ENCODE data around the gene MORN5.

The MORN5 gene

DNA sequence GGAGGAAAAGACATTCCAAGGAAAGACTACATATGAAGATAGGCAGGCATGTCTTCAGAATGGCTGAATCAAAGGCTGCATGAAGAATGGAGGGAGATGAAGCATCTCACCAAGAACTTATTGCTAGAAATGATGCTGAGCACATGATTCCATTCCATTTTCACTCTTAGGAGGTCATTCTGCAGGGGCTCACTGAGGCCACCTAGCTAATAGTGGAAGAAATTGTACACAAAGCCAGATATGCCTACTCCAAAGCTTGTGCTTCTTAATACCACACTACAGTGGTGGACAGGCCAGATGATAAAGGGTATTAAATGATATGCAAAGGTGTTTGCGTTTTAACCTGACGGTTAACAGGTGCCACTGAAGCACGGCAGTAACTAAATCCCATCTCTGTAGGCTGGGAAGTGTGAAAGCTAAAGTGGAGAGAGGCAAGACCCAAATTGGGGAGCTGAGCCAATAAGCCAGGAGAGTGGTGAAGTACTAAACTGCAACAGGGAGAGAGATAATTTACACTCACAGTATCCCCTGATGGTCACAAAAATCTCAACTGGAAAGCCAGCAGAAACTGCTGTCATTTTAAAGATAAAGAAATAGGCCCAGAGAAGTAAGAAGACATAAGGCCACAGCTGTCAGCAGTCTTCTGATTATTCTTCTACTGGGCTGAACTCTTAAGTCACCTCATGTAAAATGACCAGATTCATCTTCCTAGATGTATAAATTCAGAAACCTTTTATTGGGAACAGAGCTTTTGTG lies 14.7 kb upstream of the MORN5 start:
- DNase-seq = no peak

DNA sequence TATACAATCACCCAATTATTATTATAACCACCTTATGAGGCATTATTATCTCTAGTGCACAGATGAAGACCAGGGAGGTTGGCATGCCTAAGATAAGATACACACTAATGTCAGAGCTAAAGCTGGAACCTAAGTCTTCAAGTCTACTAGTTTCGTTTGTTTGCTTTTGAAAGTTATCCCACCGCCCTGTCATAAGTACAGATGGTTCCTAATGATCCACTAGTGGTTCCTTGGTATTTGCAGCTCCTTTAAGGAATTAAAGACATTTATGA lies 14.2 kb upstream of the MORN5 start:
- no peak for DNase-seq

DNA sequence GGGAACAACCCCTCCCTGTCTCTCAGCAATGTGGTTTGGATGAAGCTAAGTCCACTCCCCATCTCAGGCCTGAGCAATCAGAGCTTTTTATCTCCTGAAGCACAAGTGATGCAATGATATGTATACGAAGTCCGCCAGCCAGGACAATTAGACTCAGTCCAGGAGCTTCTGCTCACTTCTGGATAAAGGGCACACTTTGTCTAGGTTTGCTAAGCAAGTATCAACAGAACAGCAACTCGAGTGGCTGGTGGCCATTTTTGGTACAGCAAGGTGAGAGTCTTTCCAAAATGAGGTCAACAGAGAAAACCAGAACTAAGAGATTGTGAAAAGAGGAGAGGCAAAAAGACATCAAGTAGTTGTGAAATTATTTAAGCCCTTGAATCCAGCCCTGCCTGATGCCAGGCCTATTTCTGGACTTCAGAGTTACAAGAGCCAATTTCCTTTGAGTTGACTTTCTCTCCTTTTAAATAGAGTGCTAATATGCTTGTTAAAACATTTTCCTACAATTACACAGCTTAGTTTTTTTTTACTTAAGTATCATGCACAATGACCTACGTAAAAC lies 8.4 kb upstream of the MORN5 start:
- DNase-seq = no peak

DNA sequence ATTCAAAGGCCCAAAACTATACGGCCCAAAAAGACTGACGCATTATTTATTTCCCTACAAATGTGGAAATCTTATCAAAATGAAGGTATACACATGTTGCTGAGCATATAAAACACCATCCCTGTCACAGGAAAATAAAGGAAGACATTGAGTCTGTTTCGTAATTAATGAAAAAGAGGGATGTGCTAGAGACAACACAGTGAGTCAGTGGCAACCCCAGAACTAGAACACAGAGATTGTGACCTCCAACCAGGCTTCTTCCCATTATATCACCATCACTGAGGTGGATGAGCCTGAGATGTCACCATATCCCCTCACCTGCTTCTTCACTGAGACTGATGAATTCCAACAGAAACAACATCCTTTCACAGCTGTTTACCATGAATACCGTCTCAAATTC lies 3.9 kb upstream of the MORN5 start:
- no peak for DNase-seq

DNA sequence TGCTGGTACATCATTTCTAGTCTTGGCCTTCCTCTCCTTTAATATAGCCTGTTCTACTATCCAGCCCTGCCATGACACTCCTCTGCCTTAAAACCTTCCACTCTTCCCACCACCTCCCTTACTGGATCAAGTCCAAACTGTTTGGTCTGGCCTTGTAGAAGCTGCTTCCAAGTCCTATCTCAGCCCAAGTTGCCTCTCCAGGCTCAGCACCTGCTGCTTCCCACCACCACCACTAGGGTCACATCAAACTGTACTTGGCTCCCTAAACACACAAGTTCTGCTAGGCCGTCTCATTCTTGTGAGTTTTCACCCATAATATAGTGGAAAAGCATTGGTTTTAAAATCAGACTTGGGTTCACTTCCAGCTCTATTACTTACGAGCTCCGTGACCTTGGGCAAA lies 1.5 kb upstream of the MORN5 start:
- no peak for DNase-seq

DNA sequence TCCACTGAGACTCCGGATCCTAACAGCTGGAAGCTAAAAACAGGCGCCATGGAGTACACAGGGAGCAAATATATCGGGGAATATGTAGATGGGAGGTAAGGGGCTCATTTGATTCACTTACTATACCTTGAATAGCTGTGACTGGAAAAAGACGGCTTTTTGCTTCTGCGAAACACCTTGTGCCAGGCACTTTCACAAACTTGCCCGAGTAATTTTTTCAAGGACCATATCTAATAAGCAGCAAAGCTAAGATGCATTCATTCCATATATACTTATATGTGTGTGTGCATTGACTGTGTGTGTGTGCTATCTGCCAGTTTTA lies 178 bp downstream of the MORN5 start:
- DNase-seq = no peak

DNA sequence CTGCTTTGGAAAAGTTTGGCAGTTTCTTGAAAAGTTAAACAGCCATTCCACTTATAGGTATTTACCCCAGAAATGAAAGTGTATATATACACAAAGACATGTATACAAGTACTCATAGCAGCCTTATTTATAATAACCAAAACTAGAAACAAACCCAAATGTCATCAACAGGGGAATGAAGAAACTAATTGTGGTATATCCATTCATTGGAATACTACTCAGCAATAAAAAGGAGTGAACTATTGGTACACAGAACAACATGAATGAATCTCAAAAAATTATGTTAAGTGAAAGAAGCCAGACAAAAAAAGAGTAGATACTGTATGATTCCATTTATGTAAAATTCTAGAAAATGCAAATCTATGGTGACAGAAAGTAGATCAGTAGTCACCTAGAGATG lies 2.7 kb downstream of the MORN5 start:
- no peak for DNase-seq

DNA sequence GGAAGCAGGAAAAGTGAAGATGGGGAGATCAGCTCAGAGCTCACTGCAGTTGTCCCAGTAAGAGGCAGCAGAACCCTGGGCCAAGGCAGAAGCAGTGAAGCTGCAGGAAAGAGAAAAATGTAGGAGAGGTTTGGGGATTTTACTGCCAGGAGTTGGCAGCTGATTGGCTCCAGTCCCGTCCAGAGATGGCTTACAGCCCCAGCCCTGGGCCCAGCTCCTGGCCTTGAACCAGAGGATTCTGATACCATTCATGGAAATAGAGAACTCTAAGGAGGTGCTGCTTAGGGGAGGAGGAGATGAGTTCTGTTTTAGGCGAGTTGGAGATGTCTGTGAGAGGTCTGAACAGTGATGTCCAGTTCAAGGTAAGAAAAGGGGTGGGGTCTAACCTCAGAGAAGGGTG lies 4.6 kb downstream of the MORN5 start:
- no peak for DNase-seq

DNA sequence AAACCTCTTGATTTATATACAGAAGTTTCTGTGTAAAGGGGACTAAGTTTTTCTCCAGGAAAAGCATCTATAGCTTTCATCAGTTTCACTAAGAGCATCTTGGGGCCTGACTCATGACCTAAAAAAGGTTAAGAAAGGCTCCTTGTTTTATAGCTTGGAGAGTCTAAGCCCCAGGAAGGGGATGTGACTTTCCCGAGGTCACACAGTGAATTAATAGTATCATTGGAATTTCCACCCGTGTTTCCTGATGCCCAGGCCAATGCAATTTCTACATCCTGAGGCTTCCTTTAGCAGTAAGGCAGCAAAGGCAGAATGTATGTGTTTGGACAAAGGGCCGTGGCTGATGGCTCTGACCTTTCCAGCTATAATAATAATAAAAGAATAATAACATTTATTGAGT lies 8.6 kb downstream of the MORN5 start:
- no peak for DNase-seq

DNA sequence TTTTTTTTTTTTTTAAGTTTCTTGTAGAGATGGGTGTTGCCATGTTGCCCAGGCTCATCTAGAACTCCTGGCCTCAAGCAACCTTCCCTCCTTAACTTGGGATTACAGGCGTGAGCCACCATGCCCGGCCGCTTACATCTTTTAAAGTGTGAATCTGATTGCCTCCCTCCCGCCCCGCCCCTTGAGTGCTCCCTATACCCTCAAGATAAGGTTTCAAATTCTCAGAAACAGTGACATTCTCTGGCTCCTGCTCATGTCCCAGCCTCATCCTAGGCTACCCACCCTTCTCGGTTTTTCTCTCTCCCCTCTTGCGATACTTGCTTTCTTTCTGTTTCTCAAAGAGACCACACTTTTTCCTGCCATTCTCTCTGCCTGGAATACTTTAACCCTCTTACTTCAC lies 12.4 kb downstream of the MORN5 start:
- no peak for DNase-seq

DNA sequence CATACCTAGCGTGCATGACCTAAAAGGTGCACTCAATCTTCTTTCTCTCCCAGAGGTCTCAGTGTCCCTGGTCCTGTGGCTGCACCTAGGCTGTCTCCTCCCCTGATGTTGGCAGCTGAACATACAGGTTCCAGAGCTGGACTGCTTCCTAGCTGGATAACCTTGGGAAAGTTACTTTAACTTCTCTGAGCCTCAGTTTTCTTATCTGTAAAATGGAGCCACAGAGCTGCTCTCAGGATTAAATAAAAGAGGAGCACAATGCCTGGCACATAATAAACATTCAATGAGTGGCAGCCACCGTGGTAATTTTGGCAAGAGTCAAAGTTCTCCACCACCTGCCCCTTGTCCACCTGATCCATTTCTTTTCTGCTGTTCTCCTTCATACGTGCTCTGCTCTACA lies 14.0 kb downstream of the MORN5 start:
- DNase-seq = no peak

DNA sequence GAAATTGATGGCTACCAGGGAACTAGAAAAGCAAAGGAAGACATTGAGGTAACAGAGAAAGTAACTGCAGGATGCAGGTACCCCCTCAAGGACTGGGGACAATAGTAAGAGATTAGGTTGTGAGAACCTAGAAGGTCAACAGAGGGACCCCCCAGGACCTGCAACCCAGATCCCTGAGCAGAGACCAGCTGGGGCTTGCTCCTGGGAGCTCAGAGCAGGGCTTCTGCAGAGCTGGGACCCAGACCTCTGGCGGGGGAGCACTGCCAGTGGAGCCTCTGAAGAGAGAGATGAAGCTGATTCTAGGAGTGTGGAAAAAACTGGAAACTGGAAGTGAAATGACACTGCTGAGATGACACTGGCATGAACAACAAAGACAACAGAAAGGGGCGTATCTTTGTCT lies 17.2 kb downstream of the MORN5 start:
- no peak for DNase-seq

DNA sequence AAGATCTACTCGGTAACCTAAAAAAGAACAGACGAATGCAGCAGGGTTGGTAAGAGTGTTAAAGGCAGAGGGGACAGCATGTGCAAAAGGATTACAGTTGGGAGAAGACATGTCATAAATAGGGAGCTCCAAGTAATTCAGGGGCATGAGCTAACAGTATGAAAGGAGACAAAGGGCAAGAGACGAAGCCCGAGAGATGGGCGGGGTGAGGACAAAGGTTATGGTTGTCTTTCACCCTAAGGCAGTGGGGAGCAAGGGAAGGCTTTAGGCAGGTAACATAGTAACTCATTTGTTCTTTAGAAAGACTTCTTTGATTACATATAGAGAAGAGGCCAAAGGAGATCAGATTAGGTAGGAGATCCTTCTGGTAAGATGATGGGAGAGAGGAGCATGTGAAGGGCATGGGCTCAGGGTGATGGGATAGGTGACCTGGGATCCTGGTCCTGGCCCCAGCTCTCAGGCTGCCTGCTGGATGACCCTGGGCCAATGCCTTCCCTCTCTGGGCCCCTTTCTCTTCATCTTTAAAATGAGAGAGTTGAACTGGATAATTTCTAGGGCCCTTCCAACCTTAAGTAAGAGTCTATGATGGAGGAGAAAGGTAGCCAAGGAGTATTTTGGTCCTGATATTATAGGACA lies 19.5 kb downstream of the MORN5 start:
- DNase-seq = no peak

DNA sequence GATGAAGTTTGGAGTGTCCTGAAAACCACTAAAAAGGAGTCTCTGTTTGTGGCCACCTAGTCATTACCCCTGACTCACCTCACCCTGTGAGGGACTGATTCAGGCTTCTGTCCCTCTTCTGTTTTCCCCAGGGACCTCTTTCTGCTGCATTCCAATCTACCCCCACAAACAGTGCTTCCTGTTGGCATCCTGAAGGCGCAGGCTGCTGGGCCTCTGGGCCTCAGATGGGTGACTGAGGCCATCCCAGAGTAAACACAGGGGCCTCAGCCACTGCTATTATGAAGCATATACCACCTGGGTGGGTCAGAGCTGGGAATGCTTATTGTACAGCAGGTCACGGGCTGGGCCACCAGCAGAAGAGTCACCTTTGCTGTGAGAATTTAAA lies 20.0 kb downstream of the MORN5 start:
- DNase-seq = no peak

DNA sequence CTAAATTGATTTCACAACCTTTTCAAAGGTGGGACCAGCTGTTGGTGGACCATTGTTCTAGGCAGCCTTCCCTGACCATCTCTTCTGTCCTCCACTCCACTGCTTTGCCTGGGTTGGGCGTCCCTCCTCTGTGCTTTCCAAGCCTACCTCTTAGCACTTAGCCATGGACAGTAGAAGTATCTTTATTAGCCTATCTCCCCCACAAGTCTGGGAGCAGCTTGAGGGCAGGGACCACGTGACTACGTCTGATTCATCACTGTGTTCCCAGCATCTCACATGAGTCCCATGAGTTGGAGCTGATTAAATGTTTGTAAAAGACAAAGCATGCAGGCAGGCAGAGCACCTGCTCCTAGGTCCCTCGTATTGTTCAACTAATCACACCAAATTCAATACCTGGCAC lies 20.9 kb downstream of the MORN5 start:
- DNase-seq = no peak

DNA sequence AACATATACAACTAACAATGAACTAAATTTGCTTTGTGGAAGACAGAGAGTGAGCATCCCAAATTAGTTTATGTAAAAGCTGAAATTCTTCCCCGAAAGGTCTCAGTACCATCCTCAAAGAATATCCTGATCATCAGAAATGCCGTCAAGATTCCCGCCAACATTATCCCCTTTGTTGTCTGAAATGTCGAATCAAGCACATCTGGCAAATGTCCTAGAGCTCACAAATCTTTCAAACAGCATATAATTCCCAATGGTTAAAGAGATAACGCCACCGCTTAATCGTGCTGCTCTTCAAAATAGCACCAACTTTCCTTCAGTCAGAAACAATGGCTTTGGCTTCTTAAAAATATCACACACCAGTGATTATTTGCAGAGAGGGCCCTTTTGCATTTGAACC lies 23.8 kb downstream of the MORN5 start:
- no peak for DNase-seq

DNA sequence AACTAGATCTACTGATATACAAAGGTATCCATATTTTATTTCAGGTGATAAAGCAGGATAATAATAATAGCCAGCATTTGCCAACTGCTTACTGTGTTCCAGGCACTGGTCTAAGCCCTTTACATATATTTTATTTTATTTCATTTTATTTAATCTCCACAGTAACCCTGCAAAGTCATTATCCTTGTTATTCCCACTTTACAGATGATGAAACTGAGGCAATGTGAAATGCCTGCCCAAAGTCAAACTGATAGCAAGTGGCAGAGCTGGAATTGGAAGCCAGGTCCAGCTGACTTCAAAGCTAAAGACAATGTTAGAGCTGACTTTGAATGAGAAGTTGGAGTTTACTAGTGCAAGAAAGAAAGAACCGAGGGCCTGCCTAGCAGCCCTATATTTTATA lies 24.8 kb downstream of the MORN5 start:
- DNase-seq = no peak

DNA sequence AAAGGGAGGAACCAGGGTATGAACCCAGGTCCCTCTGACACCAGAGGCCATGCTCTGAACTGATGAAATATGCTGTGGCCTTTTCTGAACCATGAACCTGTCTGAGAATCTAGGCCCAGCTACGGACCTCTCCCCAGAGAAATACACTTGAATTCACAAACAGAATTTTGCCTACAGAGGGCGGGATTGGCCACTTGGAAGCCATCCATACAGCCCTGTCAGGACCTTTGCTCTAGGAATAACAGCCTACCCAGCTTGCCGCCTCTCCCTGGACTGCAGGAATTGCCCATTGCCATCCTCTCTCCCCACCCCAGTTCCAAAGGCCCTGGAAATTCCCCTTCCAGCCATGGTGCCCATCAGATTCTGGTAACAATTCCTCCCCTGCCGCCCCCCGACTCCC lies 26.6 kb downstream of the MORN5 start:
- no peak for DNase-seq

DNA sequence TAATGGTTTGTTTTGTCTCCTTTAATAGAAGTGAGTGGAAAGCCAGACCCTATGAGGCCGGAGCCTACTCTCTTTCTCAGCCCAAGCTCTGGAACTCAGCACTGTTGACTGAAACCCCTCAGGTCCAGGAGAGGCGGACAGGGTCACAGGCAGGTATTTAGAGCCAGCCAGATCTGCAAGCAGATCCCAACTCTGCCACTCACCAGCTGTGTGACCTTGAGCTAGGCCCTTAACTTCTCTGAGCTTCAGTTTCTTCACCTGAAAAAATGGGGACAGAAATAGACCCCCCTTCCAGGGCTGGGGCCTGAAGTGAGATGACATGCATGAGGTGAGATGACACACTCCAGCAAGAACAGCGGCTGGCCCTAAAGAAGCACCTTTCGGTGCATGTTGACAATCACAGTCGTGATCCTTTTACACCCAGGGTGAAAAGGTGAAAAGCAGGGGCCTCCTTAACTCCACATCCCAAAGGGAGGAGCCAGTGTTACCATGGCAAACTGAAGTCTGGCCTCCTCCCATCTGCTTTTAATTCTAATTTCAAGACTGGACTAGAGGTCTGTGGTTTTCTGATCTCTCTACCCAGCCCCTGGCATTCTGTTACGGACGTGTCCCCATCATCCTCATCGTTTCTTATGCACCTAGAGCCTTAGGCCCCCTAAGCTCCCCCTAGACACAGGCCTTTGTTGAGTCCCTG lies 27.2 kb downstream of the MORN5 start:
- no peak for DNase-seq

DNA sequence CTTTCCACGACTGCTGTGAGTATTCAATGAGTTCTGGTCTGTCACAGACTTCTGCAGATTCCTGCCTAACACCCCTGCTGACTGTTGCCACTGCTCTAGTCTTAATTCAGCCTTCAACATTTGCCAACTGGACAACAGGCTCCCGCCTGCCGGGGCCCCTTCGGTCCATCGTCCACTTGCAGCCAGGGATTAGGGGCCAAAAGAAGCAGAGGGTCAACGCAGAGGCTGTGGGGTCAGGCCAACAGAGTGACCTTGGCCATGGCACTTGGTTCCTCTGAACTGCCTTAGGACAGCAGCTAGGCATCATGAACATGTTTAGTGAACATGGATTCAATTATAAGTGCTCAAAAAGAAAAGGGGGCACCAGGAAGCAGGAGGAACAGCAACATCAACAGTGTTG lies 28.7 kb downstream of the MORN5 start:
- no peak for DNase-seq

DNA sequence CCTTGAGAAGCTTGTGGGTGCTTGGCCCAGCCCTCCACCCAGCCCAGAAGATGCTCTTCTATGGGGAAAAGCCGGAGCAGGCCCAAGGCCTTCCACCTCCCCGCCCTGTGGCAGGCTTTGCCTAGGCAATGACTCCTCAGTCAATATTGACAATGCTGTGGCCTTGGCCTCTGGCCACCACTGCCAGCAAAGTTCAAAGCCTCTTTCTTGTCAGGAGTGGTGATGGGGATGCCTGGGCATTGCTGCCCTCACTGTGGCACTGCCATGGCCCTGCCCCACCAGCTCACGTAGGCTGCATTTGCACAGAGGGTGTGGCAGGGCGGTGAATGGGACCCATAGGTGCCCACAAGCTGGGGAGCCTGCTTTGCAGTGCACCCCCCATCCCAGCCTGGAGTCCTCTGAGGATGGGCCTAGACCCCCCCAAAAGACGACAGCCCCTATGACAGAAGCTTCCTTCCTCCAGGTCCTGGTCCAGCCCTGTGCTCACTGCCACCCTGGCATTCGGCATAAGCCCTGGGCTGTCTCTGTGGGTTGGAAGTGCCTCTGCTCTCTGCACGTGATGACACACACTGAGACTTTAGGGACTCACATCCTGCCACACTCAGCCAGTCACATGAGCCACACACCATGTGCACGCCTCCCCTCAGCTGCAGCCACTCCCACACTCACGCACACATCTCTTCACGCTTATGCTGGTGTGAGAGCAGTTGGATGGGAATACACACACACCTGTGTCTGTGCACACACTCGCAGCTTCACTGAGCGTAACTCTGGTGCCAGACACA lies 31.1 kb downstream of the MORN5 start:
- DNase-seq = no peak

DNA sequence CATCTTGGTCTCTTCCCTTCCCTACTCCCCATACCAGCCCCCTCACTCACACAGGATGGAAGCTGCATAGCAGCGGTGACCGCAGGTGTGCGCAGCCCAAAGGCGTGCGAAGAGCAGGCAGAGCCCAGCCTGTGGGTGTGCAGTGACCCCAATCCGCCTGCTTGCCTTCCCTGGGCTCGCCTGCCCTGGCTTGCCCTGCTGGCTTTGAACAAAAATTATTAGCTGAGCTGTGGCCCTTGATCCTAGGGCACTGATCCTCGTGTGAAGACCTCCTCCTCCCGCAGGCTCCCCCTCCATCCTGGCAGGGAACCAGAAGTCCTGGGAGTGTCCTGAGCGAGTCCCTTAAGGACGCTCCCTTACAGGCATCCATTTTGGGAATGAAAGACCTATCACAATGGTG lies 31.9 kb downstream of the MORN5 start:
- DNase-seq = no peak

DNA sequence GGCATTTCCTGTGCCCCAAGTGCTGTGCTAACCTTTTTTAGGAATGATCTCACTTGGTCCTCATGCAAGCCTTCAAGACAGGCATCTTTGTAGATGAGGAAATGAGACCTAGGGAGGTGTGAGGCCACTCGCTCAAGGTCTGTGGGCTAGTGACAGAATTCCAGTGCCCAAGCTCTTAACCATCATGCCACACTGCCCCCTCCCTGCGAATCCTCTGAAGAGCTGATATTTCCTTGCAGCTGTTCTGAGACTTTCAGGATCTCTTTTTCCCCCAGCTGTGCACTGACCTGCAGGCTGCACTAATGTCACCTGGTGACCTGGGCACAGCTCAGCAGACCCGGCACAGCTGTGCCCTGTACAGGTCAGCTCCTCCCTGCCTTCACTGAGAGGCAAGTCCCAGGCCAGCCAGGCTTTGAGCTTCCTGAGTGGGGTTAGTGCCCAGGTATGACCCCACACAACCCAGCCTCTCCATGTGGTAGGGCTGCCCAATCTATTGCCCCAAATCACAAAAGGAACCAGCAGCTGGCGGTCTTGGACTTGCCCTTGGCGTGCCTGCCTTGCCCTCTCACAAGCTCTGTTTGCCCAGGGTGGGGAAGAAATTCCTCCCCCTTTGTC lies 32.7 kb downstream of the MORN5 start:
- DNase-seq = no peak

Data from cerebellar nuclear complex (tissue), 1 donor.